Astrocyte of the cerebellum (primary cell): ENCODE results near the gene SLC2A11.

Experiments used
- DNase-seq: peaks from one replicate; pipeline ENCODE4 v3.0.0-alpha.2; 2011; ENCODE audit warnings: low read depth
- H3K4me3 ChIP-seq: 2 replicates; pipeline ENCODE4 v1.5.1; 2011; ENCODE audit warnings: mild to moderate bottlenecking, low read depth, low read length, moderate library complexity
- in situ Hi-C: cut with HindIII; loops from 2 replicates; pipeline ENCODE4 v1.10.0; 2017; ENCODE audit warnings: low sequenced_read_pairs
- TF ChIP-seq, protein P1 (sequence below): IDR thresholded peaks from 2 replicates; pipeline ENCODE4 v1.5.1; 2012; ENCODE audit warnings: low read length, low read depth, moderate library complexity, mild to moderate bottlenecking; ENCODE audit errors: missing control alignments

Gene SLC2A11

DNA sequence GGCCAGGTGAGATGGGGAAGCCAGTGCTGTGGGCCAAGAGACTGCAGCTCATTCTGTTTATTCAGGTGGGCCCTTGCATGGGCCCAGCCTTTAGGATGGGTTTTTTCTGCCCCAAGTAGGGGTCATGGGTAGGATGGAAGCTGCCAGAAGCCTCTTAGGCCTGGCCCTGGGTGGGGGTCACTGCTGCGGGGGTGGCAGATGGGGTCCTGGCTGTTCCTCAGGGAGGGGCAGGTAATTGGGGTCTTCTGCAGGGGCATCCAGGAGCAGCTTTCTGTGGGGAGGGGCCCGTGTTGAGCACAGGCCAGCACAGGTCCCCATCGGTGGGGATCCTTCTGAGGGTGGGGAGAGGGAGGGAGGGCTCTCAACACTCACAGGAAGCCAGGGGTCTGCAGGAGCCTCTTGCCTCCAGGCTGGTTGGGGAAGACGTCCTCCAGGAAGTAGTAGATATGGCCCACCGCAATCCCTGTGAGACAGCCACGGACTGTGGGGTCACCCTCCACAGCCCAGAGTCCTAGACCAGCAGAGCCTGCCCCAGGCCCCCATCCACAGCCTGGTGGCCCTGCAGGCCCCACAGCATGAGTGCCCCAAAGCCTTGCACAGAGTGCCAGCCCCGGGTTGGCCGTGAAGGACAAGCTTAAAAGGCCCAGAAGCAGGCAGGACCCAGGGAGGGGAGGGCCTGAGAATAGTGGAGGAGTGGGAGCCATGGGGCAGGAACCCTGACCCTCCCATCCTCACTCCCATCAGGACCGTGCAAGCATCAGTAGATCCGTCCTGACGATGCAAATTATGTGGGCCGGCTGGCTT is 20.8 kb upstream of the SLC2A11 start:
- TF ChIP-seq, protein P1, sequence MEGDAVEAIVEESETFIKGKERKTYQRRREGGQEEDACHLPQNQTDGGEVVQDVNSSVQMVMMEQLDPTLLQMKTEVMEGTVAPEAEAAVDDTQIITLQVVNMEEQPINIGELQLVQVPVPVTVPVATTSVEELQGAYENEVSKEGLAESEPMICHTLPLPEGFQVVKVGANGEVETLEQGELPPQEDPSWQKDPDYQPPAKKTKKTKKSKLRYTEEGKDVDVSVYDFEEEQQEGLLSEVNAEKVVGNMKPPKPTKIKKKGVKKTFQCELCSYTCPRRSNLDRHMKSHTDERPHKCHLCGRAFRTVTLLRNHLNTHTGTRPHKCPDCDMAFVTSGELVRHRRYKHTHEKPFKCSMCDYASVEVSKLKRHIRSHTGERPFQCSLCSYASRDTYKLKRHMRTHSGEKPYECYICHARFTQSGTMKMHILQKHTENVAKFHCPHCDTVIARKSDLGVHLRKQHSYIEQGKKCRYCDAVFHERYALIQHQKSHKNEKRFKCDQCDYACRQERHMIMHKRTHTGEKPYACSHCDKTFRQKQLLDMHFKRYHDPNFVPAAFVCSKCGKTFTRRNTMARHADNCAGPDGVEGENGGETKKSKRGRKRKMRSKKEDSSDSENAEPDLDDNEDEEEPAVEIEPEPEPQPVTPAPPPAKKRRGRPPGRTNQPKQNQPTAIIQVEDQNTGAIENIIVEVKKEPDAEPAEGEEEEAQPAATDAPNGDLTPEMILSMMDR: no peak
- no peak for DNase-seq
- no peak overlapping the region for H3K4me3 ChIP-seq
- in situ Hi-C loops: loop anchor here (10.0 kb wide), 1 partner anchor 302 kb away; no protein-coding TSS in a partner anchor

DNA sequence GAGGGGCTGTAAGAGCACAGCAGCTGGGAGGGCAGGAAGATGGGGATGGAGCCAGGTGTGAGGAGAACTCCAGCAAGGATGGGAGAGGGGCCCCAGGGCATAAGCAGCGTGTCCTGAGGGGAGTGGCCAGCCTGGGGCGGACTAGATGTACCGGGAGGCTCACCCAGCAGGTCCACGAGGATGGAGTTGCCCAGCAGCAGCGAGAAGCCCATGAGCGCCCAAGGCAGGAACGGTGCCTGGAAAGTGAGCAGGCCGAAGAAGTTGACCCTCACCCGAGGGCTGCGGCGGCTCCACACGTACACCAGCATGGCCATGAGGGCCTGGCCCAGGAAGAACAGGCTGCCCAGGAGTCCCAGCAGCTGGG is 20.2 kb upstream of the SLC2A11 start:
- no peak overlapping the region for H3K4me3 ChIP-seq
- TF ChIP-seq, protein P1: no peak
- in situ Hi-C loops: loop anchor here (10.0 kb wide), 1 partner anchor 303 kb away; no protein-coding TSS in a partner anchor
- DNase-seq: no peak

DNA sequence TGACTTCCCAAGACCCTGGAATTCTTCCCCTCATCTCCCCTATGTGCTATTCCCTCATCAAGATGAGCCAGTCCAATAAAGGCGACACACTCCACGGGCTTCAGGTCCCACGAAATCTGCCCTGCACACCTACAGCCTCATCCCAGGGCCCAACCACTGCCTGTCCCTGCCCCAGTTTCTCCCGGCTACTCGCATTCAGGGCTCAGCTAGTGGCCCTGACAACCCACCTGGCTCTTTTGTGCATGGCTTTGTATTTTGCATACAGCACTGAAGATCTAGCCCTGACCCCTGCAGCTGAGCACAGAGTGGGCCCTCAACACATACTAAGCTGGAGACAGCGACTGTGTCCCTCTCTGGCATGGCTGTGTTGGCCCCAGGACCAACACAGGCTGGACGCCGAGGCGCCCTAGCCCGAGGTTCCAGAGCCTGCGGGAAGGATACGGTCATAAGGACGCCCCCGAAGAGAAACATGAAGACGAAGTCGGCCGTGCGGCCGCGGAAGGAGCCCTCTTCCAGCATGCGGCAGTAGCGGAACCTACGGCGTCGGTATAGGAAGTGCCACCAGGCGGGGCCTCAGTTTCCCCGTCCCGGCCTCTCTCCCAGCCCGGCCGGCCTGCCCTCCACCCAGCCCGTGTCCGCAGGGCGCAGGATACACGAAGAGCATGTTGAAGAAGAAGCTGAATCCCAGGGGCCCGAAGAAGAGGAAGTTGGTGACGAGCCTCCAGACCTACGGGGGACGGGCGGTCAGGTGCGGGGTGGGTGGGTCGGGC is 19.6 kb upstream of the SLC2A11 start:
- TF ChIP-seq, protein P1: no peak
- in situ Hi-C loops: loop anchor here (10.0 kb wide), 1 partner anchor 303 kb away; no protein-coding TSS in a partner anchor
- DNase-seq: no peak
- H3K4me3 ChIP-seq: no peak overlapping the region

DNA sequence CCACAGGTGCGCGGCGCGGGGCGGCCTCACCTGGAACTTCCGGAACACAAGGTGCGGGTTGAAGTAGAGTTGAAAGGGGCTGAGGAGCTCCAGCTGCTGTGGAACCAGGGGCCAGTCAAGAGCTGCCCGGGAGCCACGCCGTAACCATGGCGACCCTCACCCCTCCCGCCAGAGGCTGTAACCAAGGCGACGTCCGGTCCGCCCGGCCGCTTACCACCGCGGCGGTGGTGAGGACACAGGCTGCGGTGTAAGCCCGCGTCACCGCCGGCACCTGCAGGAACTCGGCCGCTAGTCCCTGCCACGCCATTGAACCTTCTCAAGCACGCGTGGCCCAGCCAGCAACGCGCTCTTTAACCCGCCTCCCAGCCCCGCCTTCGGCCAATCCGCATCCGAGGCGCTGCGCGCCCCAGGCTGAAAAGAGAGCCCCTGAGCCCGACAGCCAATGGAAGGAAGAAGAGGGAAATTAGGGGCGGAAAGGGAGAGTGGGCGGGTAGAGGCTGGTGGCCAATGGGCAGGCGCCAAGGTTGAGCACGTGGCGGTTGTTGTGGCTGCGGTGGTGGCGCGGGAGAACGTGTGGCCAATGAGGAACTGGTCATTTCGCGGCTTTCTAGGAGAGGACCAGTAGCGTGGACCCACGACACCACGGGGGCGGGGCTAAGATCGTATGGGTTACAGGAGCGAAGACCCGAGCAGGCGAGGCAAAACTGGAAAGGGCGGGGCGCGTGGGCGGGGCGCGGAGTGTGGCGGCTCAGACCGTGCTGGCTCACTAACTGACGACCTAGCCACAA is 18.8 kb upstream of the SLC2A11 start, which contains the start of gene DERL3:
Gene DERL3, minus strand, starts transcription at position 326 of the 788 bp plus-strand sequence. Its CDS starts 19 bp downstream, at position 307.
- peak within 1 kb of the TSS; percentile 35 for H3K4me3 ChIP-seq
- in situ Hi-C loops: loop anchor here (10.0 kb wide), 1 partner anchor 304 kb away; no protein-coding TSS in a partner anchor
- peak; percentile 92 for DNase-seq
- TF ChIP-seq, protein P1: no peak

DNA sequence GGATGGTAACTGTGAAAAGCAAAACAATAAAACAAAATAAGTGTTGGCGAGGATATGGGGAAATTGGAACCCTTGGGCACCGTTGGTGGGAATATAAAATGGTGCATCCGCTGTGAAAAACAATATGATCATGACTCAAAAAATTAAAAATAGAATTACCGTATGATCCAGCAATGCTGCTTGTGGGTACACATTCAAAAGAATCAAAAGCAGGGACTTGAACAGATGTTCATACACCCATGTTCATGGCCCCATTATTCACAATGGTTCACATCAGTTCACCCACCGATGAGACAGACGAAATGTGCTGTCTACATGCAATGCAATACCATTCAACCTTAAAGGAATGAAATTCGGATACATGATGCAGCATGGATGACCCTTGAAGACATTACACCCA is 17.6 kb upstream of the SLC2A11 start:
- no peak overlapping the region for H3K4me3 ChIP-seq
- in situ Hi-C loops: no loop called here
- TF ChIP-seq, protein P1: no peak
- DNase-seq: no peak

DNA sequence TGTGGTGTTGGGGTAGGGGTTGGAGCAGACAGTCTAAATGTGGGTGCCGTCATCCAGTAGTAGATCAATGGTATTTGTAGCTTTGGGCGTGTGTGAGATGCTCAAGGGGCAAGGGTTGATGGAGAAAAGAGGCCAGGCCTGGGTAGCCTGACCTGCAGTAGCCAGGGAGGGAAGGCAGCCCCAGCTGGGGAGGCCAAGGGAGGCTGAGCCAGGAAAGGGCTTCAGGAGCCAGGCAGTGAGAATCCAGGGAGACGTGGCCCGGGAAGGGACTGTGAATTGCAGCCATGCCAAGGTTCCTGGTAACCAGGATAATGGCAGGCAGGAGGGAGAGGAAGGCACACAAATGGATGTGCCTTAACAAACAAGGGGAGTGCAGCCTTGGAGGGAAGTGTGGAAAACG is 16.4 kb upstream of the SLC2A11 start:
- TF ChIP-seq, protein P1: no peak
- no peak for DNase-seq
- no peak overlapping the region for H3K4me3 ChIP-seq
- in situ Hi-C loops: no loop called here
